Neuron (in vitro differentiated cells): ENCODE data around the gene PARN.
"Not testable (repeated sequence)": the region's sequence is repeated elsewhere in the genome, so short reads cannot be mapped to it uniquely, and the experiment has no call there.

Experiments
- H2AFZ ChIP-seq: one replicate; pipeline ENCODE4 v1.6.1; 2013; ENCODE audit warnings: low read depth, mild to moderate bottlenecking, inconsistent platforms, low read length, moderate library complexity
- H3K27me3 ChIP-seq: one replicate; pipeline ENCODE4 v1.6.1; 2013; ENCODE audit warnings: low read length; ENCODE audit not compliant: insufficient read depth
- H3K36me3 ChIP-seq: one replicate; pipeline ENCODE4 v1.6.1; 2013; ENCODE audit warnings: low read length; ENCODE audit not compliant: insufficient read depth
- H3K4me1 ChIP-seq: one replicate; pipeline ENCODE4 v1.6.1; 2013; ENCODE audit warnings: low read length; ENCODE audit not compliant: insufficient read depth
- H3K4me3 ChIP-seq: 2 replicates; pipeline ENCODE4 v1.5.1; 2013; ENCODE audit warnings: mild to moderate bottlenecking, low read length, moderate library complexity
- H3K9me3 ChIP-seq: one replicate; pipeline ENCODE4 v1.6.1; 2013; ENCODE audit warnings: low read length

Gene PARN

DNA sequence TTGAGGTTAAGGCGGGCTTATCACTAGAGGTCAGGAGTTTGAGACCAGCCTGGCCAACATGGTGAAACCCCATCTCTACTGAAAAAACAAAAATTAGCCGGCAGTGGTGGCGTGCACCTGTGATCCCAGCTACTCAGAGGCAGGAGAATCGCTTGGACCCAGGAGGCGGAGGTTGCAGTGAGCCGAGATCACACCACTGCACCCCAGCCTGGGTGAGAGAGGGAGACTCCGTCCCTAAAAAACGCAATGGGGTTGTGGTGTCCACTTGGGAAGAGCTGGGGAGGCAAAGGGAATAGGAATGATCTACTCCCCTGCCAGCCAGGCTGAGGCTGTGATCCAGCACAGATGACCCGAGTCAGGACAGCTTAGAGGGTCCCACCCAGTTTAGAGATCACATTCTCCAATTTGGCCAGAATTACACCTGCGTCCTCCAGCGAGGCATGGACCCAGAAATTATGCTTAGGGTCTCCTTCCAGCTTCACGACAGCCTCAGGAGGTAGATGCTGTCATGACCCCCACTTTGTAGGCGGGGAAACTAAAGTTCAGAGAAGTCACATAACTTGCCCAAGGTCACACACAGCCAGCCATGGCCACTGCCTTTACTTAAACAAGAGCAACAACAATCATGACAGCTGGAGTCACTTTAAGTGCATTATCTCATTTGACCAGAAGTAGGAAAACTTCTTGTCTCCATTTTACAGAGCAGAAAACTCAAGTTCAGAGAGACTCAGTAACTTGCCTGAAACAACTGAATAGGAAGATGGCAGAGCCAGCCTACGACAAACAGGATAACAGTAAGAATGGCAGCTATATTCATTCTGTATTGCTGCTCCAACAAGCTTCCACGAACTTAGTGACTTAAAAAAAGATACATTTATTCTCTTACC, 227.7 kb downstream of the PARN start:
- H3K4me3 ChIP-seq, H3K27me3 ChIP-seq, H2AFZ ChIP-seq, H3K36me3 ChIP-seq, H3K9me3 ChIP-seq, H3K4me1 ChIP-seq: not testable (repeated sequence)

DNA sequence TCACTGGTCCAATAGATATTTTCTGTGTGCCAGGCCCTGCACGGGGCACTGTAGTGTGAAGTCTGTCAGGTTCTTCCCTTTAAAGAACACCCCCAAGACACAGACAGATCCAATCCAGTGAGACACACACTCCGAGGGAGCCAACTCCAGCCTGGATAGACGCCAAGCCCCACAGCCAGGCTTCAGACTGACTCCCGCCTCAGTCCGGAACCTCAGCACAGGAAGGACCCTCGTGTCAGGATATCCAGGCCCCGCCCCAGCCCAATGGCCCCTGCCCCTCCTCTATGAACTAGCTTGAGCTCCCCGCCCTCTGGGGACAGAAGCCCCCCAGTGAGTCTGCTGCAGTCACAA, 228.4 kb downstream of the PARN start:
- not testable (repeated sequence) for H3K4me3 ChIP-seq, H2AFZ ChIP-seq, H3K4me1 ChIP-seq, H3K27me3 ChIP-seq, H3K9me3 ChIP-seq, H3K36me3 ChIP-seq

DNA sequence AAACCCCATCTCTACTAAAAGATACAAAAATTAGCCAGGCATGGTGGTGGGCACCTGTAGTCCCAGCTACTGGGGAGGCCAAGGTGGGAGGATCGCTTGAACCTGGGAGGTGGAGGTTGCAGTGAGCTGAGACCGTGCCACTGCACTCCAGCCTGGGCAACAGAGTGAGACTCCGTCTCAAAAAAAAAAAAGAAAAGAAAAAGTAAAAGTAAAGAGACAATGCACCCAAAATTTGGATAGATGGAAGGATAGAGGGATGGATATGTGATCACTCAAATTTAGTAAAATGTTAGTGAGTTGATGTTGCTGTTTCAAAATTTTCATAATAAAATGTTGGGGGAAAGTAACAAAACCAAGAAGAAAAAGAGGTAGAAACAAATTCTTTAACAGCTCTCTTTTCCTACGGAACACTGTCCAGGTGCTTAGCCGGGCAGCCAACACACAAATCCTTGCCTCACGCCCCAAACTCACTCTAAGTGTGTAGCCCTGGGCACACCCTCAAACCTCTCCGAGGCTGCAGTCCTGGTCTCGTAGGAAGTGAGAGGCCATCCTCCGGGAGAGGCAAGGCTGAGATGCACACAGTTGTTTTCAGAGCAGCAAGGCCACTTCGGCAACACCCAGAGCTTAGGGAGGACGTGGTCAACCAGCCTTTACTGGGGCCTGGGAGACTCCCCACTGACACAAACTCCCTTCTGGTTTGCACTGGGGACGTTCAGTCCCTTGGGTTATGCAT, 228.9 kb downstream of the PARN start:
- not testable (repeated sequence) for H3K27me3 ChIP-seq, H2AFZ ChIP-seq, H3K36me3 ChIP-seq, H3K4me3 ChIP-seq, H3K9me3 ChIP-seq, H3K4me1 ChIP-seq

DNA sequence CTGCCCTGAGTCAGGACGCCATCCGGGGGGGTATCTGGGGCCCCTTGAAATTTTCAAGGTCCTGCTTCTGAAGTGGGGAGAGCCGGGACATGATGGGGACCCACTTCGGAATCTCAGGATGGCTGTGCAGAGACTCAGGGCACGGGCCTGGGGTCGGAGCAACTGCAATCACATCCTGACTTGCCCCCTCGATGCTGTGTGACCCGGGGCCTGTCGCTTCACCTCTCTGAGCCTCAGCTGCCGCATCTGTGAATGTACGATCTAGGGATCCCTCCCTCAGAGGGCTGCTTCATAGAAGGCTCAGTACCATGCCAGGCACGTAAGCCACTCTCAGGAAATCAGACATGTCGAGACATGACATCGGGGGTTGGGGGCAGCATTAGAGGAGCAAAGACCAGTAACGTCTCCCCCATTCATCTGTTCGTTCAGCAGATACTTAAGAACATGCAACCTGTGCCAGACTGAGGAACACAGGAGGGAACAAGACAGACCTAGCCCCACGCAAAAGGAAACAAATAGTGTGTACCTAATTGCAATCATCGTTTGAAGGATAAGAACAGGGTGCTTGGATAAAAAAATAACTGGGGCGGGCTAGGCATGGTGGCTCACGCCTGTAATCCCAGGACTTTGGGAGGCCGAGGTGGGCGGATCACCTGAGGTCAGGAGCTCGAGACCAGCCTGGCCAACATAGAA, 229.6 kb downstream of the PARN start:
- Histone ChIP-seq H3K4me3 (no peak overlapping the region), H3K4me1 (peaks cover 4% of the 10 kb centered on the region), H3K27me3 (no peaks in the 10 kb centered on the region), H2AFZ (no peak overlapping the region), H3K36me3 (no peaks in the 10 kb centered on the region), H3K9me3 (no peaks in the 10 kb centered on the region)

DNA sequence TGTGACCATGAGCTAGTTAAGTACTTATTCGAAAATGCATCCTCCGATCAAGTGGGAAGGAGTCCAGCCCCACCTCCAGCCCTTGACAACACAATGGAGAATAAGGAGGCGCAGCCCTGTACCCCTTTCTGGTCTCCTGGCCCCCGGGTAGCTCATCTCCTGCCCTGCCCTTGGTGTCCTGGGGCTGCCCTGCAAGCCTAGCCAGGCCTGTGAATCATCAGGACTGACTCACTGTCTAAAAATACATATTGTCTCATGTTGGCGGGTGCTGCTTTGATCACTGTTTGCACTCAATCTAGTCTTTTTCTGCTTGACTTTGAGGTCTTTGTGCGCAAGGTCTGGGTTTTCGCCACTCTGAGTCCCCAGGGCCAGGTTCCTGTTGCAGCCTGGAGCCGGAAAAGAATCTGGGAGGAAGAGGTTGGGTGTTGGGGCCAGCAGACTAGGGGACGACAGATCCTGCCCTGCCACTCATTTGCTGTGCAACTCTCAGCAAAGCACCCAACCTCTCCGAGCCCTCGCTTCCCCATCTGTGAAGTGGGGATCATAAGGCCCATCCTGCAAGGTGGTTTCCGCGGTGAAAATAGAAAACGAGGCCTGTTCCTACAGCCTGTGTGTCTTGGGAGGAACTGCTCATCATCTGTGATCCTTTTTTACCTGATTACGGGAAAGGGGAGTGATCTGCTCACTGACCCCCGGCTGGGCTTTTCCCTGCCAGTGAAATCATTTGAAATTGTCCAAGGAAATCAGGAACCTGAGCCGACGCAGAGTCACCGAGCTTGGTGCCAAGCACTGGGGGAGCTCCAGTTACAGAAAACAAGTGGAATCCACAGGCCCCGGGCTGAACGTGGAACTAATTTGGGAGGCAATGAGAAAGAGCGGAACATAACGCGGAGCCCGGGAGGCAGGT, 230.4 kb downstream of the PARN start:
- no peaks in the 10 kb centered on the region for H3K36me3 ChIP-seq
- H2AFZ ChIP-seq: no peak overlapping the region
- H3K4me3 ChIP-seq: no peak overlapping the region
- no peaks in the 10 kb centered on the region for H3K9me3 ChIP-seq
- H3K4me1 ChIP-seq: peaks cover 4% of the 10 kb centered on the region
- H3K27me3 ChIP-seq: no peaks in the 10 kb centered on the region

DNA sequence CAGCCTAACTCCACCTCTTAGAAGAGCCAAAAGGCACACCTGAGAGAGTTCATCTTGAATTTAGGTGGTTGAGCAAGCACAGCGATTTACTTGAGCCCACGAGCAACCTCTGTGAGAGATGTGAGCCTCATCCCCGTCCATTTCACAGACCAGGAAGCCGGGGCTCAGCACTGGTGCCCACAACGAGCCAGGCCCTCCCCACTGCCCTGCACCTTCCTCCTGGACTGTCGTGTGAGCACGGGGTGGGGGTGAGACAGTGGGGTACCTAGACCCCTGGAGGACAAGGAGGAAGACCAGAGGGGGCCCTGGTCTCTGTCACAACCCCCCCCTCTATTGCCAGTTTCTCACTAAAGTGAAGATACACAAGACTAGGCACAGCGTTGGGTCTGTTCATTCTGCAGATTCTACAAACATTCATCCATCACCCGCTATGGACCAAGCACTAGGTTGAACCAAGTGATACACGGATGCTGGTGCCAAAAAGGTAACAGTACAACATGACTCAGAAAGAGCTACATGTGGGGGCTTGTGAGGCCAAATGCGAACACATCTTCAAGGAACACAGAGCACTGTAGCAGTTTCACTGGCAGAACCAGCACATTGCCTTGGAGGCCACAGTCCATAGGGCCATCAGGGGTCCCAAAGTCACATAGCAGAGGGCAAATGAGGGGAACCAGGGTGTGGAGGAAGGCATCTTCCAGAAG, 231.9 kb downstream of the PARN start:
- no peak overlapping the region for H3K4me3 ChIP-seq
- H3K36me3 ChIP-seq: no peaks in the 10 kb centered on the region
- no peak overlapping the region for H2AFZ ChIP-seq
- peaks cover 4% of the 10 kb centered on the region for H3K4me1 ChIP-seq
- no peaks in the 10 kb centered on the region for H3K27me3 ChIP-seq
- H3K9me3 ChIP-seq: no peaks in the 10 kb centered on the region

DNA sequence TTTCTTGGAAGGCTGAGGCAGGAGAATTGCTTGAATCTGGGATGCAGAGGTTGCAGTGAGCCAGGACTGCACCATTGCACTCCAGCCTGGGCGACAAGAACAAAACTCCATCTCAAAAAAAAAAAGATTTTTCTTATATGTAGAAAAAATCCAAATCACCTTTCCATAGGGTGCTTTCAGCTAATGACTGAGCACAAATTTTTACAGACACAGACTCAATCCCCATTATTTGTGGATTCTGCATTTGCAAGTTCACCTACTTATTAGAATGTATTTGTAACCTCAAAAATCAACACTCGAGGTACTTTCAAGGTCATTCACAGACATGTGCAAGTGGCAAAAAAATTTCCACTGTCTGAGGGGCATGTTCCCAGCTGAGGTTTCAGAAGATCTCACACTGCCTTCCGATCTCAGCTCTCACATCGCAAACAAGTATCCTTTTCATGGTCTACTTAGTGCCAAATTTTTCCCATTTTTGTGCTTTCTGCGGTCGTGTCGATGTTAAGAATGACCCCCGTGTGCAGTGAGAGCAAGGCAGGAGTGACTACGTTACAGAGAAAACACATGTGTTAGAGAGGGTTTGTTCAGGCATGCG, 234.3 kb downstream of the PARN start:
- not testable (repeated sequence) for H3K9me3 ChIP-seq, H3K36me3 ChIP-seq, H3K4me1 ChIP-seq, H3K27me3 ChIP-seq, H3K4me3 ChIP-seq, H2AFZ ChIP-seq

DNA sequence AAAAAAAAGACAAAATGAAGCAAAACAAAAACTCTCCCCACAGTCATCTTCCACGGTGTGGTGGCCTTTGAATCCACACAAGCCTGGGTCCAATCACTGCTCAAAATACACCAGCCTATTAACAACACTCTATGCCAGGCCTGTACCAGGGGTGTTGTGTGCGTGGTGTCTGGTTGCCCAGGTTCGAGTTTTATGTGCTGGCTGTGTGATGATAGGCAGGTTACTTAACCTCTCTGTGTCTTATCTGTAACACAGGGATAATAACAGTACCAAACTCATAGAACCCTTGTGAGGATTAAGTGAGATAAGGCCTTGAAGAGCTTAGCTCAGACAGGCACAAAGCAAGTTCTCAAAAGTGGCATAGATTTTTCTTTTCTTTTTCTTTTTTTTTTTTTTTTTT, 235.2 kb downstream of the PARN start:
- no peaks in the 10 kb centered on the region for H3K9me3 ChIP-seq
- no peaks in the 10 kb centered on the region for H3K27me3 ChIP-seq
- no peak overlapping the region for H3K4me3 ChIP-seq
- H2AFZ ChIP-seq: no peak overlapping the region
- no peaks in the 10 kb centered on the region for H3K36me3 ChIP-seq
- peaks cover 3% of the 10 kb centered on the region for H3K4me1 ChIP-seq

DNA sequence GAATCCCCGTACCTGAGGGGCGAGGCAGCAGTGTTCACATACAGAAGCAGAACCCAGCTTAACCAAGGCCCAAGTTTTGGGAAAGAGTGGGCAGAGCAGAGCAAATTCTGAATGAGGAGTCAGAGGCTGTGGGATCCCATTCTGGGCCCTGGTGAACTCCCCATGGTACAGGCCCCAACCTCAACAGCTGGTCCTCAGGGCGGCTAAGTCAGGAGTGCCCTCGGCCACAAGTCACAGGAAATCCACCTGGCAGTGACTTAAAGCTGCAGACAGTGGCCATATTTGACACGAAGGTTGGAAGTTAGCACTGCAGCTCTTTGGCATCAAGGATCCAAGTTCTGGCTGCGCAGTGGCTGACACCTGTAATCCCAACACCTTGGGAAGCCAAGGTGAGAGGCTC, 237.1 kb downstream of the PARN start:
- no peaks in the 10 kb centered on the region for H3K36me3 ChIP-seq
- no peak overlapping the region for H2AFZ ChIP-seq
- no peaks in the 10 kb centered on the region for H3K9me3 ChIP-seq
- H3K4me3 ChIP-seq: no peak overlapping the region
- no peaks in the 10 kb centered on the region for H3K4me1 ChIP-seq
- no peaks in the 10 kb centered on the region for H3K27me3 ChIP-seq

DNA sequence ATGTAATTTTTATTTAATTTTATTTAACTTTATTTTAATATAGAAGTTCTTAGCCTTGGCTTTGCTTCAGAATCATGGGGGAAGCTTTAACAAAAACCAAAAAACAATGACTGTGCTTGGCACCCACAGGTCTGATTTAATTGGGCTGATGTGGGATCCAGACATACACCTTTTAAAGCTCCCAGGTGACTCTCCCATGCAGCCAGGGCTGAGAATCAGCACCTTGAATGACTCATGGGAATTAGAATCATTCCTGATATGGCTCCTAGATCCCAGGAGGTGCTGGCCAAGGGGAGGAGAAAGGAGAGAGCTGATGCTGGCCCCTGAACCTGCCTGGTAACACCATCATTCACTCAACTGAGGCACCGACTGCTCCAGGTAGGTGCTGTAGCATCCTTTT, 240.7 kb downstream of the PARN start:
- Histone ChIP-seq H3K4me3 (no peak overlapping the region), H3K9me3 (no peaks in the 10 kb centered on the region), H3K4me1 (no peaks in the 10 kb centered on the region), H3K36me3 (no peaks in the 10 kb centered on the region), H3K27me3 (no peaks in the 10 kb centered on the region), H2AFZ (no peak overlapping the region)

DNA sequence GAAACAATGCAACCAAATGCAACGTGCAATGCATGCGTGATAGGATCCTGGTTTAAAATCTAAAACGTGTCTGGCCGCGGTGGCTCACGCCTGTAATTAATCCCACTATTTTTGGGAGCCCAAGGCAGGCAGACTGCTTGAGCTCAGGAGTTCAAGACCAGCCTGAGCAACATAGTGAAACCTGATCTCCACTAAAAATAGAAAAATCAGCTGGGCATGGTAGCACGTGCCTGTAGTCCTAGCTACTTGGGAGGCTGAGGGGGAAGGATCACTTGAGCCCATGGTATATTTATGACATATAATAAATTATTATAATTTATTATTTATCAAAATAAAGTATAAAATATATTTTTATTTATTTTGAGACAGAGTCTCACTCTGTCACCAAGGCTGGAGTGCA, 241.8 kb downstream of the PARN start:
- H3K27me3 ChIP-seq: no peaks in the 10 kb centered on the region
- H3K36me3 ChIP-seq: no peaks in the 10 kb centered on the region
- no peak overlapping the region for H2AFZ ChIP-seq
- no peak overlapping the region for H3K4me3 ChIP-seq
- H3K9me3 ChIP-seq: no peaks in the 10 kb centered on the region
- no peaks in the 10 kb centered on the region for H3K4me1 ChIP-seq

DNA sequence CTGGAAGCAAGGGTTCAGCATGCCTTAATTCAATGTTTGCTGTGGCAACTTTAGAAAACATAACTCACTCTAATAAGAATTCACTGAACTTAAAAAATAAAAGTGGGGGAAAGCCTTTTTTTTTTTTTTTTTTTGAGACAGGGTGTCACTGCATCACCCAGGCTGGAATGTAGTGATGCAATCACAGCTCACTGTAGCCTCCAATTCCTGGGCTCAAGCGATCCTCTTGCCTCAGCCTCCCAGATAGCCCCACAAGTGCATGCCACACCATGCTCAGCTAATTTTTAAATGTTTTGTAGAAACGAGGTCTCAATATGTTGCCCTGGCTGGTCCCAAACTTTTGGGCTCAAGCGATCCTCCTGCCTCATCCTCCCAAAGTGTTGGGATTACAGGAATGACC, 243.9 kb downstream of the PARN start:
- Histone ChIP-seq H3K4me1 (no peaks in the 10 kb centered on the region), H3K4me3 (no peak overlapping the region), H3K36me3 (no peaks in the 10 kb centered on the region), H2AFZ (no peak overlapping the region), H3K9me3 (no peaks in the 10 kb centered on the region), H3K27me3 (no peaks in the 10 kb centered on the region)
